SK-N-MC (cell line): Measurements from ENCODE around the gene CNPY4.

Source experiments
- EZH2 ChIP-seq: fragments of 200-600 bp; sonication (generic); IDR thresholded peaks from one replicate; pipeline ENCODE4 v1.6.1; 2017; ENCODE audit warnings: antibody characterized with exemption
- POLR2AphosphoS5 ChIP-seq: IDR thresholded peaks from 2 replicates; pipeline ENCODE4 v1.6.1; 2012; ENCODE audit warnings: mild to moderate bottlenecking, low read depth, low read length, borderline replicate concordance

- TF ChIP-seq EZH2 (no peak), POLR2AphosphoS5 (no peak)
These were observed 47.0 kb upstream of the CNPY4 start for GRCh38 chr7:100072462-100072861.
